Measurements from ENCODE around the gene NCOR2. TPM values are rescaled to one million over a fixed set of nuclear protein-coding genes. Genes with fewer than 3 reads are reported as not detected.
A peak's percentile ranks its signal among the peaks of the same experiment; 100 is the strongest.

Gene NCOR2
- total RNA-seq, 1 donor from 2014 or later: 61.4 TPM

- peak; percentile 76 for DNase-seq (ENCODE audit: low read depth)
Observed at GRCh38 chr12:124529565-124530276, 37.7 kb downstream of the NCOR2 start.

- DNase-seq (ENCODE audit: low read depth): peak; percentile 56
Observed at GRCh38 chr12:124527861-124528561, 39.4 kb downstream of the NCOR2 start.

GRCh38 chr12:124525927-124526692, 41.3 kb downstream of the NCOR2 start:
- DNase-seq (ENCODE audit: low read depth): peak; percentile 90

DNA sequence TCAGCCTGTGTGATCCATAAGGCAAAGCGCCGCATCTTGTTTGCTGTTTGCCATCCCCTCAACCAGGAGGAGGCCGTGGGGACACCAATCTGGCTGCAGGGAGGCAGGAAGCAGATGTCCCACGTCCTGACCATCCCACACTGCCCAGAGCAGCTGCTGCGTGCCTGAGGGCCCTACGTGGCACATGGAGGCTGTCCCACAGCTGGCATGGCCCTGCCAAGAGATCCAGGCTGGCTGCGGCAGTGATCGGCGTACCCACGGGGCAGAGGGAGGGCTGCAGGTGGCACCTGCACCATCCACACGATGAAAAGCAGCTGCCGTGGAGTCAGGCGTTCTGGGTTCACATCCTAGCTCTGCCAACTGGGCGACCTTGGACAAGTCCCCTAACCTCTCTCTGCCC, 42.0 kb downstream of the NCOR2 start:
- peak; percentile 98 for DNase-seq (ENCODE audit: low read depth)

DNA sequence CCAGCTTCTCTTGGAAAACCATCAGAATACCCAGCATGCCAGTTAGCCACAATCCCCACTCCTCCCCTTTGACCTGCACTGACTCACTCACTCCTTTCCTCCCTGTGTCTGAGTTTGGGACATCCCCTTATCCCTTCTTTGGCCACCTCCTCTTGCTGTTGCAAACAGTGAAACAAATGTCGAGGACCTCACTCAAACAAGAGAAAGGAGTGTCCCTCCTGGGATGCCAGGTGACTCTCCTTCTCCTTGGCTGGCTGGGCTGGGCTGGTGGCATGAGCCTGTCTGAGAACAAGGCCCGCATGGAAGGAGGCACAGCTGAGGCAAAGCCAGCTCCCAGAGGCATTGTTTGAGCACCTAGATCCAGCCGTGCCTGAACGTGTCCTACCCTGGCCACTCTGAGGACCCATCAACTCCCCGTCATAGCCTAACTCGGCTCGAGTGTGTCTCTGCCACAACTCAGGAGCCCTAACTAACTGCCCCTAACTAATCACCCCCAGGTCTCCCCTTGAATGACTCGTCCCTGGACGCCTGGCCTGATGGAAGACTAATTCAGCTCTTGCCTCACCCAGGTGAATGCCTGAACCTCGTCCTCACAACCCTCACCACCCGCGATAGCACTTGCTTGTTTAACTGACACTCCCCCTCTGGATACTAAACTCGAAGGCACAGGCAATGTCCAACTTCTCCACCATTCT, 43.0 kb downstream of the NCOR2 start:
- peak; percentile 89 for DNase-seq (ENCODE audit: low read depth)

- peak; percentile 99 for DNase-seq (ENCODE audit: low read depth)
Observed at GRCh38 chr12:124523071-124523470, 44.3 kb downstream of the NCOR2 start.

DNA sequence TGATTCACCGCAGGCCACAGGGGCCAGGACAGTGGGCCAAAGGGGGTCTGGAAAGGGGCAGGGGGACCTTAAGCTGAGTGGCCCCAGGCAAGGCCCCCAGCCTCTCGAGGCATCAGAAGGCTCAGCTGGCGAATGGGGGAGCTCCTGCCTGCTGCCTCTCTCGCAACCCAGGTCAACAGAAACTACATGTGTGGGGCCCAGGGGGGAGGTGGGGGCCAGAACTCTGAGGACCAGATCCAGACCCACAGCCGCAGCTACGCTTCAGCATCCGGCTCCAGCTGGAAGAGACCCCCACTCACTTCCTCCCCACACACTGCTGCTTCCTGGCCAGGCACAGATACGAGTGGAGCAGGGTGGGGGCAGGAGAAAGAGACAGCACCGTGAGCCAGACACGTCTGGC, 46.5 kb downstream of the NCOR2 start:
- no peak for DNase-seq (ENCODE audit: low read depth)

- DNase-seq (ENCODE audit: low read depth): no peak
Observed at GRCh38 chr12:124520265-124520701, 47.1 kb downstream of the NCOR2 start.

GRCh38 chr12:124519746-124520145, 47.7 kb downstream of the NCOR2 start:
- peak; percentile 75 for DNase-seq (ENCODE audit: low read depth)

DNA sequence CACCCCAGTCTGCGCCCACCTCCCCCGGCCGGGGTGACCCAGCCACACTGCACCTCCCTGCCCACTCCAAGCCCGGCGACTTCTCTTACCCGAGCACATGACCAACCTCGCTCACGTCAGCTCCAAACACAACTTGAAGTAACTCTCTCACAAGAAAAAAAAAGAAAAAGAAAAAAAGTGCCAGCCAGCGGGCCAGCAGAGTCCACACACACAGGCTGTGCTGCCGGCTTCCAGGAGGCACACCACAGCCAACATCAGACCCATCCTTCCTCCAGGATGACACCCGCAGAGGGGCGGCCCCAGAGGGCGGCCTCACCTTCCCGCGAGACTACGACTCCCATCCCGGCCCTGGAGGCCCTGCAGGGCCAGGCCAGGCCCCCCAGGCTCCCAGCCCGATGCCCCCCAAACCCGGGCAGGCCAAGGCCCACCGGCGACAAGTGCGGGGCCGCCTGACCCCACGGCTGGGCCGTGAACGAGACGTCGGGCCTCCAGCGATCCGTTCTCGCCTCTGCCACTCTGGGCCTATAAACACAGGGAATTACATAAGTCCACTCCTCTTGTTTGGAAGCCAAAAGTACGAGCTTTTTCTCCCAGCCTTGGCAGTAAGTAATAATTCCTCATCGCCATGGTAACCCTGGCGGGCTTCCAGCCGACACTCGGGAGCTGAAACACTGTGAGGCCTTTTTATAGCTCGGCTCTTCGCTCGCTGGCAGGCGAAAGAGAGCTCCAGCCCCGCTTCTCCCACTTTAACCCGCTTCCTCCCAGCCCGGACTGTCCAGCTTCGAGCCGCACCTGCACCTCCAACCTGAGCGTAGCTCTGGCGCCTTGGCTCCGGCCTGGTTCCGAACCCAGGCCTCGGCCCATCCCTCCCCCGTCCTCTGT, 49.1 kb downstream of the NCOR2 start:
- peak; percentile 99 for DNase-seq (ENCODE audit: low read depth)
